GM12892 (cell line): ENCODE measurements around the gene TMEM9.

Experiments
- POLR2A ChIP-seq: IDR thresholded peaks from 2 replicates; pipeline ENCODE4 v1.6.1; 2011; ENCODE audit warnings: low read depth, low read length, control low read depth
- TAF1 ChIP-seq: IDR thresholded peaks from 2 replicates; pipeline ENCODE4 v1.6.1; 2011; ENCODE audit warnings: low read depth, mild to moderate bottlenecking, control low read depth, low read length, borderline replicate concordance

GRCh38 chr1:201189085-201189484 is 34.8 kb upstream of the TMEM9 start:
- no peak for TF ChIP-seq POLR2A
- no peak for TF ChIP-seq TAF1
